HepG2 (cell line): ENCODE data around the gene KCNC2.

Experiments
- ADNP ChIP-seq: sonication (generic); formaldehyde crosslinking; IDR thresholded peaks from 2 replicates; pipeline ENCODE4 v1.4.0; 2020; ENCODE audit warnings: missing genetic modification reagents
- ATF1 ChIP-seq: IDR thresholded peaks from 2 replicates; pipeline ENCODE4 v1.6.1; 2016; ENCODE audit warnings: mild to moderate bottlenecking, control low read depth
- CTCF ChIP-seq: sonication (generic); formaldehyde crosslinking; IDR thresholded peaks from 2 replicates; pipeline ENCODE4 v1.5.0; 2020; ENCODE audit warnings: mild to moderate bottlenecking, missing genetic modification reagents, moderate library complexity
- EZH2 ChIP-seq: conservative IDR thresholded peaks from 2 replicates; pipeline ENCODE4 v1.6.1; 2012; ENCODE audit warnings: mild to moderate bottlenecking, low read depth, low read length, moderate library complexity
- KDM5A ChIP-seq: fragments of 200-600 bp; sonication (generic); IDR thresholded peaks from 2 replicates; pipeline ENCODE4 v1.7.0; 2018; ENCODE audit warnings: antibody characterized with exemption, mild to moderate bottlenecking, low read length, borderline replicate concordance
- POLR2AphosphoS5 ChIP-seq: IDR thresholded peaks from 2 replicates; pipeline ENCODE4 v1.6.1; 2012; ENCODE audit warnings: low read depth, low read length
- SMC3 ChIP-seq: IDR thresholded peaks from 2 replicates; pipeline ENCODE4 v1.6.1; 2011; ENCODE audit warnings: low read length, improper control_type of control experiment
- STAT6 ChIP-seq: sonication (generic); formaldehyde crosslinking; IDR thresholded peaks from 2 replicates; pipeline ENCODE4 v1.4.0; 2020; ENCODE audit warnings: missing genetic modification reagents, mild to moderate bottlenecking, borderline replicate concordance
- ZNF781 ChIP-seq: sonication (generic); formaldehyde crosslinking; IDR thresholded peaks from 2 replicates; pipeline ENCODE4 v1.5.1; 2020; ENCODE audit warnings: borderline replicate concordance, mild to moderate bottlenecking, missing genetic modification reagents; ENCODE audit errors: not compliant biosample characterization
- TF ChIP-seq, protein P1 (sequence below): IDR thresholded peaks from 2 replicates; pipeline ENCODE4 v1.6.1; 2016; ENCODE audit warnings: low read depth, borderline replicate concordance

DNA sequence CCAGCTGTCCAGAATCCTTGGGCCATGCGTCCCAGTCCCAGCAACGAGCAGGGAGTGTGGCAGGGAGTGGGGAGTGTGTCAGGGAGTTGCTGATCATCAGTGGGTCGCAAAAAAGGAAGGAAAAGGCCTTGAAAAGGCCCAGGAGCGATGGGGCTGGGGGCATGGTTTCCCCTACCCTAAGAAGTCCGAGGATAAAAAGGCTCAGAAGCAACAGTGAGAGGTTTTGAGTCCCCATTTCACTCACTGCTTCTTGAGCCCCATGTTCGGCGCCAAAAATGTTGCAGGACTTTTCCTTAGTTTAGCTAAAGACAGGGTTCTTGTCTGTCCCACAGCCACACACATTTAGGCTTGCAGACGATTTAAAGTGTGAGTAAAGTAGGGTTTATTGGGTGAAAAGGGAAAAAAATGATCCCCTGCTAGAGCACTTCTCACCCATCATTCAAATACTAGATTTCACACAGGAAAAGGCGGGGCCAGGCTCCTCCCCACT lies 189.5 kb downstream of the KCNC2 start:
- TF ChIP-seq CTCF, result no peak
- TF ChIP-seq STAT6 (CRISPR knock-in tag), result no peak
- no peak for TF ChIP-seq ZNF781 (CRISPR knock-in tag)
- no peak for TF ChIP-seq SMC3
- no peak for TF ChIP-seq ADNP (CRISPR knock-in tag)
- TF ChIP-seq, protein P1, sequence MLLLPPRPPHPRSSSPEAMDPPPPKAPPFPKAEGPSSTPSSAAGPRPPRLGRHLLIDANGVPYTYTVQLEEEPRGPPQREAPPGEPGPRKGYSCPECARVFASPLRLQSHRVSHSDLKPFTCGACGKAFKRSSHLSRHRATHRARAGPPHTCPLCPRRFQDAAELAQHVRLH (CRISPR knock-in tag), result no peak
- no peak for TF ChIP-seq EZH2
- no peak for TF ChIP-seq ATF1 (CRISPR knock-in tag)
- no peak for TF ChIP-seq KDM5A
- TF ChIP-seq POLR2AphosphoS5, result no peak
